HPDE6-E6E7 (cell line): ENCODE measurements around the gene SVEP1.

Experiments used
- DNase-seq: peaks from one replicate; pipeline ENCODE4 v3.0.0; 2011; ENCODE audit warnings: missing footprints; ENCODE audit errors: extremely low spot score

Gene SVEP1

GRCh38 chr9:110521206-110521605 lies 58.3 kb downstream of the SVEP1 start:
- no peak for DNase-seq

GRCh38 chr9:110520120-110520701 lies 59.3 kb downstream of the SVEP1 start:
- DNase-seq: no peak

- DNase-seq: no peak
Observed at GRCh38 chr9:110517483-110517882, 62.1 kb downstream of the SVEP1 start.

- no peak for DNase-seq
Observed at GRCh38 chr9:110514897-110515296, 64.6 kb downstream of the SVEP1 start.

GRCh38 chr9:110512817-110513216 lies 66.7 kb downstream of the SVEP1 start:
- DNase-seq: no peak

- no peak for DNase-seq
Observed at GRCh38 chr9:110509792-110510191, 69.7 kb downstream of the SVEP1 start.

GRCh38 chr9:110502842-110503241 lies 76.7 kb downstream of the SVEP1 start:
- no peak for DNase-seq

GRCh38 chr9:110499608-110500007 lies 79.9 kb downstream of the SVEP1 start:
- no peak for DNase-seq

GRCh38 chr9:110487196-110487595 lies 92.3 kb downstream of the SVEP1 start:
- no peak for DNase-seq

- DNase-seq: no peak
Observed at GRCh38 chr9:110486218-110486617, 93.3 kb downstream of the SVEP1 start.

- no peak for DNase-seq
Observed at GRCh38 chr9:110479481-110479880, 100.1 kb downstream of the SVEP1 start.

GRCh38 chr9:110476251-110476650 lies 103.3 kb downstream of the SVEP1 start:
- no peak for DNase-seq

GRCh38 chr9:110472111-110472510 lies 107.4 kb downstream of the SVEP1 start:
- DNase-seq: no peak

- no peak for DNase-seq
Observed at GRCh38 chr9:110468950-110469349, 110.6 kb downstream of the SVEP1 start.

- no peak for DNase-seq
Observed at GRCh38 chr9:110465190-110465589, 114.4 kb downstream of the SVEP1 start.

- DNase-seq: no peak
Observed at GRCh38 chr9:110464321-110464720, 115.2 kb downstream of the SVEP1 start.

GRCh38 chr9:110463499-110463898 lies 116.0 kb downstream of the SVEP1 start:
- DNase-seq: no peak

- no peak for DNase-seq
Observed at GRCh38 chr9:110457245-110457644, 122.3 kb downstream of the SVEP1 start.

- DNase-seq: no peak
Observed at GRCh38 chr9:110456681-110457080, 122.9 kb downstream of the SVEP1 start.

- no peak for DNase-seq
Observed at GRCh38 chr9:110455860-110456259, 123.7 kb downstream of the SVEP1 start.

GRCh38 chr9:110452227-110452801 lies 127.2 kb downstream of the SVEP1 start:
- DNase-seq: no peak

- no peak for DNase-seq
Observed at GRCh38 chr9:110451726-110452125, 127.8 kb downstream of the SVEP1 start.

GRCh38 chr9:110447476-110447875 lies 132.1 kb downstream of the SVEP1 start:
- no peak for DNase-seq

- DNase-seq: no peak
Observed at GRCh38 chr9:110446171-110446570, 133.4 kb downstream of the SVEP1 start.
